Smooth muscle cell (in vitro differentiated cells): ENCODE data around the gene KCNK18. TPM values are rescaled to one million over a fixed set of nuclear protein-coding genes. Genes with fewer than 3 reads are reported as not detected.

Experiments used
- DNase-seq: peaks from one replicate; lab custom pipeline; 2025; ENCODE audit not compliant: unreplicated experiment; lab: John Stamatoyannopoulos, UW
- H2AFZ ChIP-seq: fragments of 200-600 bp; sonication (generic); 2 replicates; pipeline ENCODE4 v1.6.0; 2016; ENCODE audit warnings: antibody characterized with exemption, low read depth, mild to moderate bottlenecking
- H3F3A ChIP-seq: fragments of 200-600 bp; sonication (generic); 2 replicates; pipeline ENCODE4 v1.6.0; 2017; ENCODE audit warnings: antibody characterized with exemption, low read depth
- H3K27ac ChIP-seq: fragments of 200-600 bp; sonication (generic); 2 replicates; pipeline ENCODE4 v1.5.1; 2016; ENCODE audit warnings: low read depth, mild to moderate bottlenecking
- H3K27me3 ChIP-seq: fragments of 200-600 bp; sonication (generic); 2 replicates; pipeline ENCODE4 v1.6.1; 2016; ENCODE audit warnings: low read depth, mild to moderate bottlenecking
- H3K36me3 ChIP-seq: fragments of 200-600 bp; sonication (generic); 2 replicates; pipeline ENCODE4 v1.5.1; 2016; ENCODE audit warnings: low read depth
- H3K4me1 ChIP-seq: fragments of 200-600 bp; sonication (generic); 2 replicates; pipeline ENCODE4 v1.5.1; 2016; ENCODE audit warnings: low read depth
- H3K4me2 ChIP-seq: fragments of 200-600 bp; sonication (generic); 2 replicates; pipeline ENCODE4 v1.6.0; 2016; ENCODE audit warnings: mild to moderate bottlenecking
- H3K4me3 ChIP-seq: fragments of 200-600 bp; sonication (generic); 2 replicates; pipeline ENCODE4 v1.5.1; 2016; ENCODE audit warnings: mild to moderate bottlenecking
- H3K79me2 ChIP-seq: fragments of 200-600 bp; sonication (generic); 2 replicates; pipeline ENCODE4 v1.6.0; 2016; ENCODE audit warnings: low read depth, mild to moderate bottlenecking
- H3K9ac ChIP-seq: fragments of 200-600 bp; sonication (generic); 2 replicates; pipeline ENCODE4 v1.6.0; 2016; ENCODE audit warnings: low read depth
- H3K9me3 ChIP-seq: fragments of 200-600 bp; sonication (generic); replicated peaks from 2 replicates; pipeline ENCODE4 v1.5.1; 2016; ENCODE audit warnings: low read depth
- H4K20me1 ChIP-seq: fragments of 200-600 bp; sonication (generic); 2 replicates; pipeline ENCODE4 v1.6.0; 2016; ENCODE audit warnings: low read depth
- WGBS: methylation state at CpG from one replicate; pipeline ENCODE4 v1.1.7; 2016; ENCODE audit warnings: low lambda C conversion rate; 5-methylcytosine and 5-hydroxymethylcytosine counted together
- polyA plus RNA-seq: library from polyadenylated mRNA; unstranded; fragments of >200 nt; fragmentation: Nextera tagmentation; extraction: Ambion mirVana; gene quantifications from 2 replicates; pipeline ENCODE4 v1.2.1, GENCODE V29; 2016
- total RNA-seq: library from RNA; depleted of rRNA; stranded (reverse); fragments of >200 nt; gene quantifications from 2 replicates; pipeline ENCODE4 v1.2.3, GENCODE V29; 2014
- TF ChIP-seq, protein P1 (sequence below): fragments of 200-600 bp; sonication (generic); IDR thresholded peaks from 2 replicates; pipeline ENCODE4 v1.5.1; 2017; ENCODE audit warnings: borderline replicate concordance, mild to moderate bottlenecking, antibody characterized with exemption; ENCODE audit not compliant: insufficient read depth, poor library complexity, severe bottlenecking

Gene KCNK18
- total and polyA plus RNA-seq, 2 experiments from 2014 or later: not detected

DNA sequence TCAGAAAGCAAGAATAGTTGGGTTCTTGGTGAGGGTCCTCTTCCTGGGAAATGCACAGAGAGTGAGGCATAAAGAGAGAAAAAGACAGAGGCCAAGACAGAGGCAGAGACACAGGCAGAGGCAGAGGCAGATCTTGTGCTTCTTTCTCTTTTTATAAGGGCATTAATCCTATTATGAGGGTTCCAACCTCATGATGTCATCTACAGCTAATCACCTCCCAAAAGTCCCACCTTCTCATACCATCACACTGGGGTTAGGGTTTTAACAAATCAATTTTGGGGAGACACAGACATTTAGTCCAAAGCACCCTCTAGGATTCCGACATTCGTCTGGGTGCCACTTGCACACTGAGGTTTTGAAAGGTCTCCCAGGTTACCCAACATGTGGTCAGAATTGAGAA, 17.8 kb downstream of the KCNK18 start:
- Histone ChIP-seq H3K79me2 (no peaks in the 10 kb centered on the region), H4K20me1 (no peaks in the 10 kb centered on the region), H3K27me3 (peaks cover 50% of the 10 kb centered on the region), H3K9ac (no peak overlapping the region), H3F3A (no peaks in the 10 kb centered on the region), H3K4me2 (no peak overlapping the region), H3K27ac (no peak overlapping the region), H3K4me3 (no peak overlapping the region), H3K9me3 (peaks cover 4% of the 10 kb centered on the region), H3K4me1 (peaks cover 4% of the 10 kb centered on the region), H2AFZ (no peak overlapping the region), H3K36me3 (no peaks in the 10 kb centered on the region)
- 92% methylated on average over 2 of the region's 2 CpGs for WGBS
- no peak for DNase-seq
- TF ChIP-seq, protein P1, sequence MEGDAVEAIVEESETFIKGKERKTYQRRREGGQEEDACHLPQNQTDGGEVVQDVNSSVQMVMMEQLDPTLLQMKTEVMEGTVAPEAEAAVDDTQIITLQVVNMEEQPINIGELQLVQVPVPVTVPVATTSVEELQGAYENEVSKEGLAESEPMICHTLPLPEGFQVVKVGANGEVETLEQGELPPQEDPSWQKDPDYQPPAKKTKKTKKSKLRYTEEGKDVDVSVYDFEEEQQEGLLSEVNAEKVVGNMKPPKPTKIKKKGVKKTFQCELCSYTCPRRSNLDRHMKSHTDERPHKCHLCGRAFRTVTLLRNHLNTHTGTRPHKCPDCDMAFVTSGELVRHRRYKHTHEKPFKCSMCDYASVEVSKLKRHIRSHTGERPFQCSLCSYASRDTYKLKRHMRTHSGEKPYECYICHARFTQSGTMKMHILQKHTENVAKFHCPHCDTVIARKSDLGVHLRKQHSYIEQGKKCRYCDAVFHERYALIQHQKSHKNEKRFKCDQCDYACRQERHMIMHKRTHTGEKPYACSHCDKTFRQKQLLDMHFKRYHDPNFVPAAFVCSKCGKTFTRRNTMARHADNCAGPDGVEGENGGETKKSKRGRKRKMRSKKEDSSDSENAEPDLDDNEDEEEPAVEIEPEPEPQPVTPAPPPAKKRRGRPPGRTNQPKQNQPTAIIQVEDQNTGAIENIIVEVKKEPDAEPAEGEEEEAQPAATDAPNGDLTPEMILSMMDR: no peak

DNA sequence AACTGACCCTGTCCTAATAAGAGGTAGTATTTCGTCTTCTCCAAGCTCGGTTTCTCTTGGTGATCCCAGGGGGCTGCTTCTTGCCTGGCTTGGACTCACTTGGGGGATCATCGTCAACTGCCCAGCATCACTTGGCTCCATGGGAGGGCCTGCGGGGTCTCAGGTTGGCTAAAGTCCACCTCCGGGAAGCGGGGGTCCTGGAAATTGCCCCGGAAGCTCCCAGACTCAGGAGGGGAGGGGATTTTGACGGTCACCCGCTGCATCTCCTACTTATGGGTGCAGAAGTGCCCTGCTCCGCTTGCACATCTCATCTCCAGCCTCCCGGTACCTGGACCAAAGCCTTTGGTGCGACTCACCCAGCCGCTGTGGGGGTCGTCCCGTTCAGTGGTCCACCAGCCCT, 18.7 kb downstream of the KCNK18 start:
- H3K9me3 ChIP-seq: peaks cover 4% of the 10 kb centered on the region
- no peak overlapping the region for H2AFZ ChIP-seq
- no peaks in the 10 kb centered on the region for H4K20me1 ChIP-seq
- H3K4me2 ChIP-seq: no peak overlapping the region
- H3K4me1 ChIP-seq: peaks cover 4% of the 10 kb centered on the region
- no peak overlapping the region for H3K4me3 ChIP-seq
- H3K36me3 ChIP-seq: no peaks in the 10 kb centered on the region
- DNase-seq: no peak
- no peaks in the 10 kb centered on the region for H3K79me2 ChIP-seq
- no peaks in the 10 kb centered on the region for H3F3A ChIP-seq
- WGBS: 85% methylated on average over 15 of the region's 15 CpGs
- no peak overlapping the region for H3K9ac ChIP-seq
- H3K27me3 ChIP-seq: peaks cover 50% of the 10 kb centered on the region
- TF ChIP-seq, protein P1: no peak
- no peak overlapping the region for H3K27ac ChIP-seq

DNA sequence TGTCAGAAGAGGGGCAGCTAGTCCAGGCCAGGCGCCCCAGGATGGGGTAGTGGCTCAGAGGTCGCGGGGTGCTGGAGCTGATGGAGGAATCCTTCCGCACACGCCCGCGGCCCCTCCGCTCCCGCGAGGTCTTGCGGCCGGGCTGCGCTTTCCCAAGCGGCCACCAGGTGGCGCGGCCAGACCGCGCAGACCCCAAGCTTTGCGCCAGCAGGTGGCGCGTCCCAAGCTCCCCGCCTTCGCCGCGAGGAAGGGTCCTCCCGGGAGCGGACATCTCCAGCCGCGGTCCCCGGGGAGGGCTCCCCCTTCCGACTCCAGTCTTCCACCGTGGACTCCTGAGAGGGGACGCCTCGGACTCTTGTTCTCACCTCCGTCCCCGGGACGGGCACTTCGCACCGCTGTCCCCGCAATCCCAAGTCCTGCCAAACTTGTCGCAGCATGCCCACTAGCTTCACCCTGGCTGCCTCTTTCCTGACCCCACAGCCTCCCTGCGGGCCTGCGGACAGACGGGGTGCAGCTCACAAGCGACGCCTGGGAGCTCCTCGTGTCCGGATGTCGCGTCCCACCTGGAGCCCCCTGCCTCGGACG, 19.4 kb downstream of the KCNK18 start:
- Histone ChIP-seq H3K4me2 (peak overlapping the region; percentile 85), H3K27ac (no peak overlapping the region), H3K9me3 (peaks cover 4% of the 10 kb centered on the region), H3K79me2 (no peaks in the 10 kb centered on the region), H3K9ac (no peak overlapping the region), H3F3A (no peaks in the 10 kb centered on the region), H4K20me1 (no peaks in the 10 kb centered on the region), H3K4me3 (peak overlapping the region; percentile 63), H3K36me3 (no peaks in the 10 kb centered on the region), H2AFZ (peak overlapping the region; percentile 93), H3K4me1 (peaks cover 4% of the 10 kb centered on the region), H3K27me3 (peaks cover 50% of the 10 kb centered on the region)
- under 1% methylated on average over 46 of the region's 52 CpGs for WGBS
- TF ChIP-seq, protein P1: peak; percentile 99
- DNase-seq: peak; percentile 28

DNA sequence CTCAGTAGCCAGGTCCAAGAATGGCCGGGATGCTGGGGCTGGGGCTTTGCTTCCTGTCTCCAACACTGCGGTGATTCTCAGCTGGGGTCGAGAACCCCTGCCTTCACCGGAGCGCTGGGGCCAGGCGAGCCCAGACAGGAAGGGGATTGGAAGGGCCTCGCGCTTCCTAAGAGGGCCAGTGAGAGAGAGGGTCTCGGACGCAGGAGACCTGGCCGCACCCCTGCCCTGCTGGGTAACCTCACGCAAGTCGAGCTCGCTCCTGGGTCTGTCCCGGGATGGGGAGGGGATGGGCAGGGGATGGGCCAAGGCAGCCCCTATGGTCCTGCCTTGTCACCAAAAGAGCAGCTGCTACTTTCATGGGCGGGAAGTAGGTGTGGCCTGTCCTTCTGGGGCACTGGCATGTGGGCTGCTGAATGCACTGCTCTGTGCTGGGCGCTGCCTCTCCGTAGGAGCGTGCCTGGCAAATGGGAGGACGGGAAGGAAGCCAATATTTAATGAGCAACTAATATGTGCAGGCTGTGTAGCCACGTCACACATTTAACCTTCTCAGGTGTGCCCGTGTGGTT, 20.0 kb downstream of the KCNK18 start:
- TF ChIP-seq, protein P1: no peak
- Histone ChIP-seq H4K20me1 (no peaks in the 10 kb centered on the region), H3K4me1 (peaks cover 4% of the 10 kb centered on the region), H3K9me3 (peaks cover 1% of the 10 kb centered on the region), H3K27ac (no peak overlapping the region), H3K9ac (no peak overlapping the region), H3K27me3 (peaks cover 50% of the 10 kb centered on the region), H2AFZ (peak overlapping the region; percentile 93), H3K79me2 (no peaks in the 10 kb centered on the region), H3K36me3 (no peaks in the 10 kb centered on the region), H3K4me2 (peak overlapping the region; percentile 85), H3F3A (no peaks in the 10 kb centered on the region), H3K4me3 (peak overlapping the region; percentile 63)
- DNase-seq: no peak
- WGBS: 23% methylated on average over 22 of the region's 22 CpGs
